GM18861 (cell line): ENCODE results near the gene SLC22A31.

Experiments
- ATAC-seq: cut with Tn5 transposase; IDR thresholded peaks from one replicate; pipeline ENCODE4 v1.9.1; 2021; ENCODE audit not compliant: unreplicated experiment

Gene SLC22A31

GRCh38 chr16:89150981-89151380 is 49.4 kb downstream of the SLC22A31 start:
- no peak for ATAC-seq

DNA sequence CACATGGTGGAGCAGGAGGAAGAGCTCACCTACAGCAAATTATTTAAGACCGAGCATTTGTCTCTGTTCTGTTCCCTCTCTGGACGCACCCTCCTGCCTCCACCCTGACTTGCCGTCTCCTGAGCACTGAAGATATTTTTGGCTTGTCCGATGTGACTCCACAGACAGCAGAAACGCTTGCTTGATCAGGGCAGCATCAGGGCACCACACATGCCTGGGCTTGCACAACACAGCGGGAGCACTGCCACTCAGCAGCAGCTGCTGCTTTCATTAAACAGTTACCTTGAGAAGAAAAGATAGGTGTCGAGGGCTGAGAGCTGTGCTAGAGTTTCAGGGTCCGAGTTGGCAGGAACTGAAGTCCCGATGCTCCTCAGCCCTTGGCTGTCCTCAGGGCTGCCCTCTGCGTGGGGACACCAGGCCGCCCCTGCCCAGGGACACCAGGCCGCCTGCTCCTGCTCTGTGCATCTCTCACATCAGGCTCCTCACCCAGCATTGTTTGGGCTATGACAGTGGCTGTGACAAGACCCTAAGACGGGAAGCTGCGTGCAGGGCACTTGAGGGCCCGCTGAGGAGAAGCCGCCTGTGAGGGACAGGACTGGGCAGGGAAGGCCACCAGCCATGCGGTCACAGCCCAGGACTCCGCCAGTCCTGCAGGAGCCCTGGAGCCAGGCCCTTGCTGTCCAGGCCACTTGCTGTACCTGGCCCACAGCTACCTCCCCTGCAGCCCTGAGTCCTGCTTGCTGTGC is 50.1 kb downstream of the SLC22A31 start:
- no peak for ATAC-seq

DNA sequence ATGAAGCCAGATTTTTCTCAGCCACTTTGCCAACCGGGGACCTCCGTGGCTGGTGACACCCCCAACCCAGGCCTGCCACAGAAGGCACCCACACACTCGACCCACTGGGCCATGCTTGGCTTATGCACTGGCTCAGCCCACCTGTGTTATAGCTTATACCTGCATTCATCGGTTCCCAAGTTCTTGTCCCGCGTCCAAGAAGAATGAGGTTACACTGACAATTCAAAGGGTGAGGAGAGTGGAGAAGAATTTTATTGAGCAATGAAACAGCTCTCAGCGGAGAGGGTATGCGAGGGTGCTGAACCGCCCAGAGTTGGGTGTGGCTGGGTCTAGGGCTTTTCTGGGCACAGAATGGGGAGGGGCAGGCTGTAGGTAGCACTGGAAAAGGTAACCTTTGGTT is 51.0 kb downstream of the SLC22A31 start:
- no peak for ATAC-seq

DNA sequence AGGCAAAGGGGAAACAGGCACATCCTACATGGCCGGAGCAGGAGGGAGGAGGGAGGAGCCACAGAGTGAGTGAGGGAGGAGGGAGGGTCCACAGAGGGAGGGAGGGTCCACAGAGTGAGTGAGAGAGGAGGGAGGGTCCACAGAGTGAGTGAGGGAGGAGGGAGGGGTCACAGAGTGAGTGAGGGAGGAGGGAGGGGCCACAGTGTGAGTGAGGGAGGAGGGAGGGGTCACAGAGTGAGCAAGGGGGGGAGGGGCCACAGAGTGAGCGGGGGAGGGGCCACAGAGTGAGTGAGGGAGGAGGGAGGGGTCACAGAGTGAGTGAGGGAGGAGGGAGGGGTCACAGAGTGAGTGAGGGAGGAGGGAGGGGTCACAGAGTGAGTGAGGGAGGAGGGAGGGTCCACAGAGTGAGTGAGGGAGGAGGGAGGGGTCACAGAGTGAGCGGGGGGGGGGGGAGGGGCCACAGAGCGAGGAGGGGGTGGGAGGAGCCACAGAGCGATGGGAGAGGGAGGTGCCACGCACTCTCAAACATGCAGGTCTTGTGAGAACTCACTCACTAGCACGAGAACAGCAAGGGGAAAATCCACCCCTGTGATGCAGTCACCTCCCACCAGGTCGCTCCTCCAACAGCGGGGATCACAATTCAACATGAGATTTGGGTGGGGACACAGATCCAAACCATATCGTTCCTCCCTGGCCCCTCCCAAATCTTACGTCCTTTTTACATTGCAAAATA is 53.1 kb downstream of the SLC22A31 start:
- ATAC-seq = no peak

DNA sequence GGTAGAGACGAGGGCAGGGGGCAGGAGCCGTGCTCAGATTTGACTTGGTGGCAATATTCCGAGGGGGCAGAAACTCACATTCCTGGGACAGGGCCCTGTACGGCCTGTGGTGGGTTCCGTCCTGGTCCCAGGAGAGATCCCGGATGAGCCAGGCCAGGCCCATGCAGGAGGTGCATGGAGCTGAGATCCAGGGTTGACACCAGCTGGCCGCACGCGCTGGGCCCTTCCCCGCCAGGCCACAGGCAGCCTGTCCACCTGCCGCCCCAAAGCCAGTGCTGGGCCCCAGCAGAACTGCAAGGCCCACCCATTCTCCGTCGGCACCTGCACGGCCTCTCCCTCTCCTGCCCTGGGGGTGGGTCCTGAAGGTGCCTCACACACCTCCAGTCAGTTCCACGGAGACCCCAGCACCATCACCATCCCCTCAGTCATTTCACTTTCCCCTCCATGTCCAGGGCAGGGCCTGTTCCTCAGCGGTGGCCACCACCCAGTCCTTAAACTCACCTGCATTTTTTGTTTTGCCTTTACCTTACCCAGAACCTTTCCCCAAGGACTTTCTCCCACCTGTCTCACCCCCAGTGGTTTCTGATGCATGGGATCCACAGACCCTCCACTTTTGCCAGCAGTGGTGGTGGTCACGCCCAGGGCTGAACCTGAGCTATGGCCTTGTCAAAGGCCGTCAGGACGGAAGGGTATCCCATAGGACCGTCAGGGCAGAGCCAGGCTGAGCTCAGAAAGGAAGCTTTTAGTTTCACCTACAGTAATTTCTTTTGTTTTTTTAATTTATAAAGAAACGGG is 53.9 kb downstream of the SLC22A31 start:
- ATAC-seq = no peak
